Sigmoid colon (tissue), 4 donors: ENCODE results near the gene TBL3.

ENCODE experiments used
- CTCF ChIP-seq, 4 experiments: fragments of 450-650 bp in 3 of 4; fragments of 200-600 bp in 1 of 4; IDR thresholded peaks; one replicate each; pipeline ENCODE4 v1.5.1; 2016 to 2019; ENCODE audit warnings: antibody characterized with exemption in 4 of 4, mild to moderate bottlenecking in 3 of 4, moderate library complexity in 2 of 4
- POLR2A ChIP-seq, 2 donors: fragments of 450-650 bp; IDR thresholded peaks; one replicate each; pipeline ENCODE4 v1.6.1; 2016; ENCODE audit warnings: antibody characterized with exemption in 2 of 2, mild to moderate bottlenecking in 2 of 2, moderate library complexity in 2 of 2
- POLR2AphosphoS5 ChIP-seq, 4 donors: sonication (generic); formaldehyde crosslinking; IDR thresholded peaks; one replicate each; pipeline ENCODE4 v1.6.1; 2017; ENCODE audit warnings: antibody characterized with exemption in 4 of 4

GRCh38 chr16:1938910-1939309 is 32.9 kb upstream of the TBL3 start:
- TF ChIP-seq CTCF (IDR thresholded peaks at IDR 0.05) (no peak), POLR2A (IDR thresholded peaks at IDR 0.05) (no peak), POLR2AphosphoS5 (IDR thresholded peaks at IDR 0.05) (no peak)
